Measurements from ENCODE around the gene HES6. TPM values are rescaled to one million over a fixed set of nuclear protein-coding genes. Genes with fewer than 3 reads are reported as not detected.
A peak's percentile ranks its signal among the peaks of the same experiment; 100 is the strongest.

HES6 gene
- total and polyA plus RNA-seq, 2 experiments from 2014 or later, result 38.8 to 76.3 TPM

DNA sequence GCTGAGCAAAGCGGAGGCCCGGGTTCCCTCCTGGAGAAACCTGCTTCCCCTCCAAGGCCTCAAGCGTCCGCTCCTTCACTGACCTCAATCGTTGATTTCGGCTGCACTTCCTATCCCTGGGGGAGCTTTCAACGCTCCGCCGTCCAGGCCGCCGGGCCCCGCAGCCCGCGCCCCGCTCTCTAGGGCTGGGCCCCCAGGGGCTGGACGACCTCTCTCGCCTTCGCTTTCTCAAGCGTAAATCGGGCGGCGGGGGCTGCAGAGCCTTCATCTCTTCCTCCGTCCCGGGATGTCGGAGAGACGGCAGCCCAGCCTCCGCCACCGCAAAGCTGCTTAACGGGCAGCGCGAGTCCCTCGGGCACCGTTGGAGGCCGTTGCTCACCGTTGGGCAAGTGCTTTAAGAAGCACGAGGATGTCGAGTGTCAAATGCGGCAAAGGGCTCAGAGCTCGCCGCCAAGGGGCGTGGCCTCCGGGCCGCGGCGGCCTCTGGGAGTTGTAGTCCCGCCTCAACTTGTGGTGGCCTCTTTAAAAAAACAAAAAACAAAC, 8.5 kb downstream of the HES6 start:
- no peaks in the 10 kb centered on the region for H3K79me2 ChIP-seq (replicated peaks; ENCODE audit: insufficient read depth)
- H3K4me3 ChIP-seq, result peak overlapping the region; percentile 84
- no peaks in the 10 kb centered on the region for H3F3A ChIP-seq (replicated peaks; ENCODE audit: low read depth)
- H3K4me1 Mint-ChIP-seq, result peaks cover 13% of the 10 kb centered on the region
- TF ChIP-seq POLR2AphosphoS5 (IDR thresholded peaks at IDR 0.05; ENCODE audit: low read depth) (peak; percentile 45; the same call in 1 of the 2 replicates), CREB1 (CRISPR knock-in tag; IDR thresholded peaks at IDR 0.05; ENCODE audit: low read depth) (no peak)
- H3K9me3 Mint-ChIP-seq, result peaks cover 3% of the 10 kb centered on the region; the same call in 2 of the 3 replicates
- no peaks in the 10 kb centered on the region; the same call in 2 of the 3 replicates for H3K36me3 Mint-ChIP-seq (ENCODE audit: low read depth)
- H2AFZ ChIP-seq, result peak overlapping the region; percentile 99
- H3K4me1 ChIP-seq (ENCODE audit: insufficient read depth), result peaks cover 4% of the 10 kb centered on the region; the same call in 1 of the 2 replicates
- ATAC-seq (peak; percentile 77), DNase-seq (ENCODE audit: low spot score) (peak; percentile 90)
- H3K9me2 ChIP-seq (ENCODE audit: insufficient read depth), result peaks cover 3% of the 10 kb centered on the region; the same call in 1 of the 2 replicates
- peak overlapping the region; percentile 100 for H3K4me2 ChIP-seq
- peak overlapping the region; percentile 80 for H3K4me3 Mint-ChIP-seq
- H3K27me3 Mint-ChIP-seq (ENCODE audit: insufficient read depth, low read depth, poor library complexity), result peaks cover 48% of the 10 kb centered on the region
- no peaks in the 10 kb centered on the region for H3K36me3 ChIP-seq (ENCODE audit: insufficient read depth)
- no peak overlapping the region for H3K27ac ChIP-seq (ENCODE audit: low read depth)
- H3K27me3 ChIP-seq (ENCODE audit: insufficient read depth), result peaks cover 46% of the 10 kb centered on the region
- H4K20me1 ChIP-seq (replicated peaks; ENCODE audit: insufficient read depth), result no peaks in the 10 kb centered on the region
- no peak overlapping the region for H3K27ac Mint-ChIP-seq

DNA sequence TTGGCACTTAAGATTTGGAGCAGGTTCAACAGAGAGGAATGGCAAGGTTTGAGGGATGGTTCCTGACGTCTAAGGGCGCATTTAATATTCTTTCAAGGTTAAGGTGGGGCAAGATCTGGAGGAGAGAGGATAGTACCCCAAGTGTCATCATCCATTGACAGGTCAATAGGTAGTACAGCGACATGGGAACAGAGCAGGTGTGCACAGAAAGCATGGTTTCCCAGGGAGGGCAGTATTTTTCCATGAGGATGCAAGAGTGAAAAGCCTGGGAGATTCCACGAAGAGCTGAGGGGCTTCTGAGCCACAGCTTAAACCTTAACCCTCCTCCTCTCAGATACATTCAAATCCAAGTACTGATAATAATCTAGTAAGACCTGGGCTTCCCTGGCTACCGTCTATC, 9.1 kb downstream of the HES6 start:
- peaks cover 45% of the 10 kb centered on the region for H3K27me3 Mint-ChIP-seq (ENCODE audit: insufficient read depth, low read depth, poor library complexity)
- peak overlapping the region; percentile 100 for H3K4me2 ChIP-seq
- no peaks in the 10 kb centered on the region; the same call in 2 of the 3 replicates for H3K36me3 Mint-ChIP-seq (ENCODE audit: low read depth)
- DNase-seq (ENCODE audit: low spot score) (no peak), ATAC-seq (no peak)
- no peaks in the 10 kb centered on the region for H3K79me2 ChIP-seq (replicated peaks; ENCODE audit: insufficient read depth)
- no peaks in the 10 kb centered on the region for H3F3A ChIP-seq (replicated peaks; ENCODE audit: low read depth)
- no peaks in the 10 kb centered on the region for H4K20me1 ChIP-seq (replicated peaks; ENCODE audit: insufficient read depth)
- peaks cover 3% of the 10 kb centered on the region; the same call in 2 of the 3 replicates for H3K9me3 Mint-ChIP-seq
- H3K36me3 ChIP-seq (ENCODE audit: insufficient read depth), result no peaks in the 10 kb centered on the region
- H3K27ac ChIP-seq (ENCODE audit: low read depth), result no peak overlapping the region
- H2AFZ ChIP-seq, result peak overlapping the region; percentile 99
- H3K4me1 Mint-ChIP-seq, result peaks cover 13% of the 10 kb centered on the region
- peaks cover 4% of the 10 kb centered on the region; the same call in 1 of the 2 replicates for H3K4me1 ChIP-seq (ENCODE audit: insufficient read depth)
- no peak overlapping the region for H3K27ac Mint-ChIP-seq
- H3K9me2 ChIP-seq (ENCODE audit: insufficient read depth), result peaks cover 3% of the 10 kb centered on the region; the same call in 1 of the 2 replicates
- H3K27me3 ChIP-seq (ENCODE audit: insufficient read depth), result peaks cover 39% of the 10 kb centered on the region
- peak overlapping the region; percentile 80 for H3K4me3 Mint-ChIP-seq
- peak overlapping the region; percentile 84 for H3K4me3 ChIP-seq
- TF ChIP-seq, protein P1, sequence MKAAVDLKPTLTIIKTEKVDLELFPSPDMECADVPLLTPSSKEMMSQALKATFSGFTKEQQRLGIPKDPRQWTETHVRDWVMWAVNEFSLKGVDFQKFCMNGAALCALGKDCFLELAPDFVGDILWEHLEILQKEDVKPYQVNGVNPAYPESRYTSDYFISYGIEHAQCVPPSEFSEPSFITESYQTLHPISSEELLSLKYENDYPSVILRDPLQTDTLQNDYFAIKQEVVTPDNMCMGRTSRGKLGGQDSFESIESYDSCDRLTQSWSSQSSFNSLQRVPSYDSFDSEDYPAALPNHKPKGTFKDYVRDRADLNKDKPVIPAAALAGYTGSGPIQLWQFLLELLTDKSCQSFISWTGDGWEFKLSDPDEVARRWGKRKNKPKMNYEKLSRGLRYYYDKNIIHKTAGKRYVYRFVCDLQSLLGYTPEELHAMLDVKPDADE (IDR thresholded peaks at IDR 0.05), result no peak
- TF ChIP-seq POLR2AphosphoS5 (IDR thresholded peaks at IDR 0.05; ENCODE audit: low read depth) (no peak), STAT1 (IDR thresholded peaks at IDR 0.05; ENCODE audit: unreplicated experiment) (no peak), NANOG (IDR thresholded peaks at IDR 0.05; ENCODE audit: borderline replicate concordance) (no peak)
- TF ChIP-seq, protein P2, sequence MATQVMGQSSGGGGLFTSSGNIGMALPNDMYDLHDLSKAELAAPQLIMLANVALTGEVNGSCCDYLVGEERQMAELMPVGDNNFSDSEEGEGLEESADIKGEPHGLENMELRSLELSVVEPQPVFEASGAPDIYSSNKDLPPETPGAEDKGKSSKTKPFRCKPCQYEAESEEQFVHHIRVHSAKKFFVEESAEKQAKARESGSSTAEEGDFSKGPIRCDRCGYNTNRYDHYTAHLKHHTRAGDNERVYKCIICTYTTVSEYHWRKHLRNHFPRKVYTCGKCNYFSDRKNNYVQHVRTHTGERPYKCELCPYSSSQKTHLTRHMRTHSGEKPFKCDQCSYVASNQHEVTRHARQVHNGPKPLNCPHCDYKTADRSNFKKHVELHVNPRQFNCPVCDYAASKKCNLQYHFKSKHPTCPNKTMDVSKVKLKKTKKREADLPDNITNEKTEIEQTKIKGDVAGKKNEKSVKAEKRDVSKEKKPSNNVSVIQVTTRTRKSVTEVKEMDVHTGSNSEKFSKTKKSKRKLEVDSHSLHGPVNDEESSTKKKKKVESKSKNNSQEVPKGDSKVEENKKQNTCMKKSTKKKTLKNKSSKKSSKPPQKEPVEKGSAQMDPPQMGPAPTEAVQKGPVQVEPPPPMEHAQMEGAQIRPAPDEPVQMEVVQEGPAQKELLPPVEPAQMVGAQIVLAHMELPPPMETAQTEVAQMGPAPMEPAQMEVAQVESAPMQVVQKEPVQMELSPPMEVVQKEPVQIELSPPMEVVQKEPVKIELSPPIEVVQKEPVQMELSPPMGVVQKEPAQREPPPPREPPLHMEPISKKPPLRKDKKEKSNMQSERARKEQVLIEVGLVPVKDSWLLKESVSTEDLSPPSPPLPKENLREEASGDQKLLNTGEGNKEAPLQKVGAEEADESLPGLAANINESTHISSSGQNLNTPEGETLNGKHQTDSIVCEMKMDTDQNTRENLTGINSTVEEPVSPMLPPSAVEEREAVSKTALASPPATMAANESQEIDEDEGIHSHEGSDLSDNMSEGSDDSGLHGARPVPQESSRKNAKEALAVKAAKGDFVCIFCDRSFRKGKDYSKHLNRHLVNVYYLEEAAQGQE (IDR thresholded peaks at IDR 0.05; ENCODE audit: unreplicated experiment), result no peak
- TF ChIP-seq, protein P3, sequence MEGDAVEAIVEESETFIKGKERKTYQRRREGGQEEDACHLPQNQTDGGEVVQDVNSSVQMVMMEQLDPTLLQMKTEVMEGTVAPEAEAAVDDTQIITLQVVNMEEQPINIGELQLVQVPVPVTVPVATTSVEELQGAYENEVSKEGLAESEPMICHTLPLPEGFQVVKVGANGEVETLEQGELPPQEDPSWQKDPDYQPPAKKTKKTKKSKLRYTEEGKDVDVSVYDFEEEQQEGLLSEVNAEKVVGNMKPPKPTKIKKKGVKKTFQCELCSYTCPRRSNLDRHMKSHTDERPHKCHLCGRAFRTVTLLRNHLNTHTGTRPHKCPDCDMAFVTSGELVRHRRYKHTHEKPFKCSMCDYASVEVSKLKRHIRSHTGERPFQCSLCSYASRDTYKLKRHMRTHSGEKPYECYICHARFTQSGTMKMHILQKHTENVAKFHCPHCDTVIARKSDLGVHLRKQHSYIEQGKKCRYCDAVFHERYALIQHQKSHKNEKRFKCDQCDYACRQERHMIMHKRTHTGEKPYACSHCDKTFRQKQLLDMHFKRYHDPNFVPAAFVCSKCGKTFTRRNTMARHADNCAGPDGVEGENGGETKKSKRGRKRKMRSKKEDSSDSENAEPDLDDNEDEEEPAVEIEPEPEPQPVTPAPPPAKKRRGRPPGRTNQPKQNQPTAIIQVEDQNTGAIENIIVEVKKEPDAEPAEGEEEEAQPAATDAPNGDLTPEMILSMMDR (conservative IDR thresholded peaks at IDR 0.05; ENCODE audit: low read depth in 2 of 2), result no peak
- TF ChIP-seq, protein P4, sequence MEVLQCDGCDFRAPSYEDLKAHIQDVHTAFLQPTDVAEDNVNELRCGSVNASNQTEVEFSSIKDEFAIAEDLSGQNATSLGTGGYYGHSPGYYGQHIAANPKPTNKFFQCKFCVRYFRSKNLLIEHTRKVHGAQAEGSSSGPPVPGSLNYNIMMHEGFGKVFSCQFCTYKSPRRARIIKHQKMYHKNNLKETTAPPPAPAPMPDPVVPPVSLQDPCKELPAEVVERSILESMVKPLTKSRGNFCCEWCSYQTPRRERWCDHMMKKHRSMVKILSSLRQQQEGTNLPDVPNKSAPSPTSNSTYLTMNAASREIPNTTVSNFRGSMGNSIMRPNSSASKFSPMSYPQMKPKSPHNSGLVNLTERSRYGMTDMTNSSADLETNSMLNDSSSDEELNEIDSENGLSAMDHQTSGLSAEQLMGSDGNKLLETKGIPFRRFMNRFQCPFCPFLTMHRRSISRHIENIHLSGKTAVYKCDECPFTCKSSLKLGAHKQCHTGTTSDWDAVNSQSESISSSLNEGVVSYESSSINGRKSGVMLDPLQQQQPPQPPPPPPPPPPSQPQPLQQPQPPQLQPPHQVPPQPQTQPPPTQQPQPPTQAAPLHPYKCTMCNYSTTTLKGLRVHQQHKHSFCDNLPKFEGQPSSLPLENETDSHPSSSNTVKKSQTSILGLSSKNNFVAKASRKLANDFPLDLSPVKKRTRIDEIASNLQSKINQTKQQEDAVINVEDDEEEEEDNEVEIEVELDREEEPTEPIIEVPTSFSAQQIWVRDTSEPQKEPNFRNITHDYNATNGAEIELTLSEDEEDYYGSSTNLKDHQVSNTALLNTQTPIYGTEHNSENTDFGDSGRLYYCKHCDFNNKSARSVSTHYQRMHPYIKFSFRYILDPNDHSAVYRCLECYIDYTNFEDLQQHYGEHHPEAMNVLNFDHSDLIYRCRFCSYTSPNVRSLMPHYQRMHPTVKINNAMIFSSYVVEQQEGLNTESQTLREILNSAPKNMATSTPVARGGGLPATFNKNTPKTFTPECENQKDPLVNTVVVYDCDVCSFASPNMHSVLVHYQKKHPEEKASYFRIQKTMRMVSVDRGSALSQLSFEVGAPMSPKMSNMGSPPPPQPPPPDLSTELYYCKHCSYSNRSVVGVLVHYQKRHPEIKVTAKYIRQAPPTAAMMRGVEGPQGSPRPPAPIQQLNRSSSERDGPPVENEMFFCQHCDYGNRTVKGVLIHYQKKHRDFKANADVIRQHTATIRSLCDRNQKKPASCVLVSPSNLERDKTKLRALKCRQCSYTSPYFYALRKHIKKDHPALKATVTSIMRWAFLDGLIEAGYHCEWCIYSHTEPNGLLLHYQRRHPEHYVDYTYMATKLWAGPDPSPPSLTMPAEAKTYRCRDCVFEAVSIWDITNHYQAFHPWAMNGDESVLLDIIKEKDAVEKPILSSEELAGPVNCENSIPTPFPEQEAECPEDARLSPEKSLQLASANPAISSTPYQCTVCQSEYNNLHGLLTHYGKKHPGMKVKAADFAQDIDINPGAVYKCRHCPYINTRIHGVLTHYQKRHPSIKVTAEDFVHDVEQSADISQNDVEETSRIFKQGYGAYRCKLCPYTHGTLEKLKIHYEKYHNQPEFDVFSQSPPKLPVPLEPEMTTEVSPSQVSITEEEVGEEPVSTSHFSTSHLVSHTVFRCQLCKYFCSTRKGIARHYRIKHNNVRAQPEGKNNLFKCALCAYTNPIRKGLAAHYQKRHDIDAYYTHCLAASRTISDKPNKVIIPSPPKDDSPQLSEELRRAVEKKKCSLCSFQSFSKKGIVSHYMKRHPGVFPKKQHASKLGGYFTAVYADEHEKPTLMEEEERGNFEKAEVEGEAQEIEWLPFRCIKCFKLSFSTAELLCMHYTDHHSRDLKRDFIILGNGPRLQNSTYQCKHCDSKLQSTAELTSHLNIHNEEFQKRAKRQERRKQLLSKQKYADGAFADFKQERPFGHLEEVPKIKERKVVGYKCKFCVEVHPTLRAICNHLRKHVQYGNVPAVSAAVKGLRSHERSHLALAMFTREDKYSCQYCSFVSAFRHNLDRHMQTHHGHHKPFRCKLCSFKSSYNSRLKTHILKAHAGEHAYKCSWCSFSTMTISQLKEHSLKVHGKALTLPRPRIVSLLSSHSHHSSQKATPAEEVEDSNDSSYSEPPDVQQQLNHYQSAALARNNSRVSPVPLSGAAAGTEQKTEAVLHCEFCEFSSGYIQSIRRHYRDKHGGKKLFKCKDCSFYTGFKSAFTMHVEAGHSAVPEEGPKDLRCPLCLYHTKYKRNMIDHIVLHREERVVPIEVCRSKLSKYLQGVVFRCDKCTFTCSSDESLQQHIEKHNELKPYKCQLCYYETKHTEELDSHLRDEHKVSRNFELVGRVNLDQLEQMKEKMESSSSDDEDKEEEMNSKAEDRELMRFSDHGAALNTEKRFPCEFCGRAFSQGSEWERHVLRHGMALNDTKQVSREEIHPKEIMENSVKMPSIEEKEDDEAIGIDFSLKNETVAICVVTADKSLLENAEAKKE (CRISPR knock-in tag; IDR thresholded peaks at IDR 0.05), result no peak

Data from GM23338 (cell line).